Measurements from ENCODE around the gene LYSMD4. TPM values are rescaled to one million over a fixed set of nuclear protein-coding genes. Genes with fewer than 3 reads are reported as not detected.

LYSMD4 gene
- total and polyA plus RNA-seq, 2 of the 8 experiments (the other 6 are each of a cell fraction or from before 2014, with no cell fraction given): 7.5 to 17.5 TPM

DNA sequence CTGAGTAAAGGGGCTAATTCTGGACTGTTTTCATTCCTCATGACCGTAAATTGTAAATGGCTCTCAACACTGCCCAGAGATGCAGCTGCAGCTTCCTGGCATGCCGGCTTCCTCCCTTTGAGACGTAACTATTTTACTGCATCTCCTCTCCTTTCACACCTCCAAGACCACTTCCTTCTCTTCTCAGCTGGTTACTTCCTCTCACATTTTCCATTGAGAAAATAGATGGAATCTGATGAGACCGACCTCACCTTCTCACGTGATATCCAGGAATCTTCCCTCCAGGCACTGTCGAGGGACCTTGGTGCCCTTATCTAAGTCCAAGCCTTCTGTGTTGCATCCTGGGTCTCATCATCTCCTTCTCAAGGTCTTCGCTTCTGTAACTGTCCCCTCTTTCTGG is 12.7 kb downstream of the LYSMD4 start:
- Histone ChIP-seq H2BK15ac (ENCODE audit: low read length) (no peak overlapping the region), H3K4ac (replicated peaks; ENCODE audit: insufficient read length, low read depth, low read length) (no peak overlapping the region), H3K56ac (replicated peaks; ENCODE audit: insufficient read length, low read depth, low read length) (no peak overlapping the region), H2AFZ (ENCODE audit: low read length) (no peak overlapping the region), H2AK5ac (ENCODE audit: low read depth, low read length) (no peak overlapping the region), H3K27ac (ENCODE audit: low read depth, low read length) (no peak overlapping the region), H4K91ac (replicated peaks; ENCODE audit: insufficient read length, low read length) (no peak overlapping the region), H3K79me1 (ENCODE audit: low read depth, low read length) (no peaks in the 10 kb centered on the region), H3K4me1 (replicated peaks in 1 of 4; ENCODE audit: control insufficient read depth in 3 of 4, insufficient read depth in 4 of 4, low read length in 3 of 4) (peaks cover 0 to 2% (median 0%) of the 10 kb centered on the region in 4 experiments; a peak in 1 of 7 replicates), H3K4me3 (ENCODE audit: extremely low read depth in 1 of 4, insufficient read depth in 2 of 4, low read depth in 3 of 4, low read length in 4 of 4) (no peak overlapping the region), H3K23me2 (ENCODE audit: low read depth, low read length) (no peaks in the 10 kb centered on the region; the same call in 1 of the 2 replicates), H3K18ac (ENCODE audit: extremely low read depth, low read length) (no peak overlapping the region), H4K8ac (ENCODE audit: extremely low read depth, insufficient read depth, low read length) (no peak overlapping the region), H2BK12ac (ENCODE audit: low read depth, low read length) (no peak overlapping the region), H3K27me3 (replicated peaks in 1 of 4; ENCODE audit: control insufficient read depth in 3 of 4, extremely low read depth in 1 of 4, insufficient read depth in 3 of 4, low read length in 3 of 4) (no peaks in the 10 kb centered on the region), H3K14ac (ENCODE audit: insufficient read length) (no peak overlapping the region), H4K5ac (ENCODE audit: insufficient read length, low read depth, low read length) (no peak overlapping the region), H3K36me3 (ENCODE audit: control insufficient read depth in 2 of 4, insufficient read depth in 4 of 4, low read length in 3 of 4) (peaks cover 0 to 2% (median under 1%) of the 10 kb centered on the region in 4 experiments; a peak in 3 of 8 replicates), H3K9ac (replicated peaks in 1 of 4; ENCODE audit: extremely low read depth in 1 of 4, low read depth in 3 of 4, low read length in 3 of 4) (no peak overlapping the region), H3K79me2 (ENCODE audit: control insufficient read depth in 1 of 2, insufficient read depth in 2 of 2, low read length in 2 of 2) (no peaks in the 10 kb centered on the region), H3K4me2 (ENCODE audit: insufficient read depth in 1 of 2, low read depth in 2 of 2, low read length in 2 of 2) (no peak overlapping the region), H3K23ac (ENCODE audit: insufficient read length) (no peak overlapping the region), H4K20me1 (replicated peaks in 1 of 2; ENCODE audit: control insufficient read depth in 1 of 2, insufficient read depth in 2 of 2, low read length in 2 of 2) (peaks cover 0 to 2% of the 10 kb centered on the region in 2 experiments), H2BK20ac (ENCODE audit: low read length) (no peak overlapping the region), H2BK120ac (replicated peaks; ENCODE audit: low read depth, low read length) (no peak overlapping the region), H3K9me3 (ENCODE audit: insufficient read depth in 2 of 2, low read depth in 1 of 2, low read length in 1 of 2) (peaks cover 4 to 8% of the 10 kb centered on the region in 2 experiments; a peak in 3 of 4 replicates), H2BK5ac (ENCODE audit: low read depth, low read length) (no peak overlapping the region)
- TF ChIP-seq, protein P1, sequence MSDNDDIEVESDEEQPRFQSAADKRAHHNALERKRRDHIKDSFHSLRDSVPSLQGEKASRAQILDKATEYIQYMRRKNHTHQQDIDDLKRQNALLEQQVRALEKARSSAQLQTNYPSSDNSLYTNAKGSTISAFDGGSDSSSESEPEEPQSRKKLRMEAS (IDR thresholded peaks at IDR 0.05): no peak
- TF ChIP-seq POU5F1 (IDR thresholded peaks at IDR 0.05; ENCODE audit: low read depth, low read length): no peak
- no peak for TF ChIP-seq PHF8 (conservative IDR thresholded peaks at IDR 0.05; ENCODE audit: low read depth, low read length)
- no peak for TF ChIP-seq SIX5 (IDR thresholded peaks at IDR 0.05; ENCODE audit: low read depth, low read length)
- TF ChIP-seq TBP (IDR thresholded peaks at IDR 0.05; ENCODE audit: low read depth, low read length): no peak
- no peak for TF ChIP-seq GABPA (IDR thresholded peaks at IDR 0.05; ENCODE audit: borderline replicate concordance, insufficient read depth, low read length)
- no peak for TF ChIP-seq POLR2AphosphoS5 (IDR thresholded peaks at IDR 0.05; ENCODE audit: low read depth, low read length)
- TF ChIP-seq TAF1 (IDR thresholded peaks at IDR 0.05; ENCODE audit: low read depth, low read length): no peak
- TF ChIP-seq CBX5 (IDR thresholded peaks at IDR 0.05; ENCODE audit: low read depth, low read length): no peak
- TF ChIP-seq EGR1 (IDR thresholded peaks at IDR 0.05; ENCODE audit: borderline replicate concordance, low read depth, low read length): no peak
- TF ChIP-seq BRCA1 (IDR thresholded peaks at IDR 0.05; ENCODE audit: low read depth, low read length): no peak
- no peak for TF ChIP-seq RBBP5 (IDR thresholded peaks at IDR 0.05; ENCODE audit: borderline replicate concordance, low read depth, low read length)
- TF ChIP-seq TCF12 (IDR thresholded peaks at IDR 0.05; ENCODE audit: low read depth, low read length): no peak
- no peak for TF ChIP-seq SIRT6 (IDR thresholded peaks at IDR 0.05; ENCODE audit: low read length)
- 90% methylated on average over 7 of the region's 7 CpGs; no CpG with 5 or more reads in 1 of the 2 experiments for WGBS, 2 experiments (ENCODE audit: extremely low coverage in 1 of 2, insufficient coverage in 1 of 2, insufficient read length in 1 of 2, insufficient replicate concordance in 2 of 2, low coverage in 1 of 2, low lambda C conversion rate in 2 of 2, missing lambda C conversion rate in 1 of 2)
- ChIA-PET CTCF (ENCODE audit: partially characterized antibody) (no interaction called here), POLR2A (ENCODE audit: partially characterized antibody) (interaction anchor here (1.3 kb wide), 1 partner anchor 439 kb away, joined by 3 read pairs; no protein-coding TSS in a partner anchor)
- no peak for DNase-seq (ENCODE audit: low read depth in 1 of 2, low spot score in 2 of 2)
- no peak for FAIRE-seq

All from H1 (cell line).